ENCODE results near the gene RALGAPA1. TPM values are rescaled to one million over a fixed set of nuclear protein-coding genes. Genes with fewer than 3 reads are reported as not detected.
"Not testable (repeated sequence)": the region's sequence is repeated elsewhere in the genome, so short reads cannot be mapped to it uniquely, and the experiment has no call there.

Gene RALGAPA1
- total and polyA plus RNA-seq, 9 of the 15 experiments (the other 6 are each of a cell fraction or from before 2014, with no cell fraction given) = 2.5 to 16.3 (median 6.2) TPM

DNA sequence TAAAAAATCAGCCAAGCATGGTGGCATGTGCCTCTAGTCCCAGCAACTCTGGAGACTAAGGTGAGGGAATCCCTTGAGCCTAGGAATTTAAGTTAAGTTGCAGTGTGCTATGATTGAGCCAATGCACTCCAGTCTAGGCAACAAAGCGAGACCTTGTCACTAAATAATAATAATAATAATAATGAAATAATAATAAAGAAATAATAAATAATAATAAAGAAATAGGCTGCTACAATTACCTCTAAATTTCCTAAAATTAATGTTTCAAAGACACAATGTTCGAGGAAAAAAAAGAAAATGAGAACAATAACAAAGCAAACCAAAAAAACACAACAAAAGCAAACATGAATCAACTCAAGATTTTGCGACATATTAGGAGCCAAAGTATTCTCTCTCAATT lies 29.7 kb downstream of the RALGAPA1 start (continued):
- no peak for TF ChIP-seq ZNF76 (CRISPR knock-in tag; IDR thresholded peaks at IDR 0.05; ENCODE audit: borderline replicate concordance)
- TF ChIP-seq ZNF589 (CRISPR knock-in tag; IDR thresholded peaks at IDR 0.05; ENCODE audit: low read depth) = no peak
- no peak for TF ChIP-seq TRIM24 (IDR thresholded peaks at IDR 0.05)
- TF ChIP-seq KDM4B (IDR thresholded peaks at IDR 0.05; ENCODE audit: borderline replicate concordance in 2 of 2, low read depth in 1 of 2) = no peak
- TF ChIP-seq ZNF431 (CRISPR knock-in tag; IDR thresholded peaks at IDR 0.05) = no peak
- TF ChIP-seq ELF4 (CRISPR knock-in tag; IDR thresholded peaks at IDR 0.05) = no peak
- no peak for TF ChIP-seq ZNF75A (CRISPR knock-in tag; IDR thresholded peaks at IDR 0.05)
- TF ChIP-seq, protein P1, sequence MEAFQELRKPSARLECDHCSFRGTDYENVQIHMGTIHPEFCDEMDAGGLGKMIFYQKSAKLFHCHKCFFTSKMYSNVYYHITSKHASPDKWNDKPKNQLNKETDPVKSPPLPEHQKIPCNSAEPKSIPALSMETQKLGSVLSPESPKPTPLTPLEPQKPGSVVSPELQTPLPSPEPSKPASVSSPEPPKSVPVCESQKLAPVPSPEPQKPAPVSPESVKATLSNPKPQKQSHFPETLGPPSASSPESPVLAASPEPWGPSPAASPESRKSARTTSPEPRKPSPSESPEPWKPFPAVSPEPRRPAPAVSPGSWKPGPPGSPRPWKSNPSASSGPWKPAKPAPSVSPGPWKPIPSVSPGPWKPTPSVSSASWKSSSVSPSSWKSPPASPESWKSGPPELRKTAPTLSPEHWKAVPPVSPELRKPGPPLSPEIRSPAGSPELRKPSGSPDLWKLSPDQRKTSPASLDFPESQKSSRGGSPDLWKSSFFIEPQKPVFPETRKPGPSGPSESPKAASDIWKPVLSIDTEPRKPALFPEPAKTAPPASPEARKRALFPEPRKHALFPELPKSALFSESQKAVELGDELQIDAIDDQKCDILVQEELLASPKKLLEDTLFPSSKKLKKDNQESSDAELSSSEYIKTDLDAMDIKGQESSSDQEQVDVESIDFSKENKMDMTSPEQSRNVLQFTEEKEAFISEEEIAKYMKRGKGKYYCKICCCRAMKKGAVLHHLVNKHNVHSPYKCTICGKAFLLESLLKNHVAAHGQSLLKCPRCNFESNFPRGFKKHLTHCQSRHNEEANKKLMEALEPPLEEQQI (IDR thresholded peaks at IDR 0.05) = no peak
- no peak for TF ChIP-seq SMARCB1 (IDR thresholded peaks at IDR 0.05; ENCODE audit: insufficient read length, low read depth)

DNA sequence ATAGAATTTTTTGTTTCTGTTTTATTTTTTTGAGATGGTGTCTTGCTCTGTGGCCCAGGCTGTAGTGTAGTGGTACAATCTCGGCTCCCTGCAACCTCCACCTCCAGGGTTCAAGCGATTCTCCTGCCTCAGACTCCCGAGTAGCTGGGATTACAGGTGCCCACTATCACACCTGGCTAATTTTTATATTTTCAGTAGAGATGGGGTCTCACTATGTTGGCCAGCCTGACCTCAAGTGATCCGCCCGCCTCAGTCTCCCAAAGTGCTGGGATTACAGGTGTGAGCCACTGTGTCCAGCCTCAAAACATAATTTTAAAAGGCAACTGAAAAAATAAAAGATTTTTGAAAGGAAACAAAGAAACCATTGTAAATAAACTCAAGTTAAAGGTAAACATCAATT lies 31.5 kb downstream of the RALGAPA1 start:
- 55% methylated on average over 5 of the region's 5 CpGs for WGBS (ENCODE audit: insufficient coverage, low coverage, missing lambda C conversion rate)

More for the DNA sequence above, 31.5 kb downstream of the RALGAPA1 start:
- H3K27ac ChIP-seq (ENCODE audit: extremely low read depth, low read depth, low read length); H3K4me2 ChIP-seq (ENCODE audit: insufficient read depth, low read length); H2AFZ ChIP-seq (ENCODE audit: low read depth, low read length); H3K9me1 ChIP-seq (ENCODE audit: control insufficient read depth, insufficient read depth, low read length); POLR2A ChIA-PET; H3K4me1 ChIP-seq (replicated peaks in 1 of 2; ENCODE audit: control insufficient read depth in 2 of 2, insufficient read depth in 2 of 2, low read length in 2 of 2); H3K36me3 ChIP-seq (ENCODE audit: control insufficient read depth, insufficient read depth, low read length); CTCF ChIA-PET (ENCODE audit: low intra/inter-chr PET ratio); DNase-seq (ENCODE audit: extremely low read depth in 1 of 4, low spot score in 3 of 4); ATAC-seq; H3K79me2 ChIP-seq (ENCODE audit: control insufficient read depth, insufficient read depth, low read length); in situ Hi-C loops (cut with MboI); H4K20me1 ChIP-seq (replicated peaks; ENCODE audit: control insufficient read depth, insufficient read depth, low read length); intact Hi-C loops (cut with micrococcal nuclease); H3K4me3 ChIP-seq; H3K9ac ChIP-seq (ENCODE audit: insufficient read depth in 1 of 2, low read depth in 2 of 2, low read length in 2 of 2); FAIRE-seq; BruUV-seq (replicated peaks); H3K9me3 ChIP-seq (replicated peaks; ENCODE audit: control insufficient read depth, insufficient read depth, low read depth, low read length); H3K27me3 ChIP-seq (ENCODE audit: control insufficient read depth in 2 of 2, insufficient read depth in 2 of 2, low read length in 2 of 2): not testable (repeated sequence)
- TF ChIP-seq ZNF121 (CRISPR knock-in tag; conservative IDR thresholded peaks at IDR 0.05) = peak; percentile 36; the same call in 1 of the 2 replicates

All from K562 (cell line).